ENCODE data around the gene SLC45A2. TPM values are rescaled to one million over a fixed set of nuclear protein-coding genes. Genes with fewer than 3 reads are reported as not detected.
A peak's percentile ranks its signal among the peaks of the same experiment; 100 is the strongest.

Gene SLC45A2
- total RNA-seq (2021; ENCODE audit: unreplicated experiment) (not detected), Bru-seq, nascent RNA (percentile 26 among the genes with signal in this experiment), BruChase-seq, experiment 1, labeled RNA remaining after a 2-hour chase (percentile 27 among the genes with signal in this experiment), BruChase-seq, experiment 2, labeled RNA remaining after a 6-hour chase (percentile 23 among the genes with signal in this experiment)
- polyA plus RNA-seq (2012; ENCODE audit: insufficient read length) = not detected
- long read RNA-seq = 0 reads

- in situ Hi-C loops (cut with HindIII; ENCODE audit: low pct_unique_long_range_greater_than_20kb, low sequenced_read_pairs) (no loop called here), intact Hi-C loops (cut with micrococcal nuclease; ENCODE audit: unreplicated experiment) (no loop called here)
- no peaks in the 10 kb centered on the region for H3K9me3 ChIP-seq (ENCODE audit: control insufficient read depth, insufficient read depth, low read depth, low read length)
- POLR2A ChIA-PET = no interaction called here
- H3K27ac ChIP-seq (ENCODE audit: low read length) = no peak within 1 kb of the TSS
- ATAC-seq = no peak
- CTCF ChIA-PET = no interaction called here
- no TSS peak for BruUV-seq (replicated peaks)
- no peaks in the 10 kb centered on the region for H3K36me3 ChIP-seq (ENCODE audit: control insufficient read depth, insufficient read depth, low read length)
- H3K4me3 ChIP-seq (ENCODE audit: low read depth in 2 of 2, low read length in 2 of 2) = no peak within 1 kb of the TSS
- no peaks in the 10 kb centered on the region for H3K4me1 ChIP-seq (ENCODE audit: control insufficient read depth, insufficient read depth, low read length)
- no peaks in the 10 kb centered on the region for H3K27me3 ChIP-seq (ENCODE audit: control insufficient read depth, insufficient read depth, low read length)
- no peak for TF ChIP-seq CTCF (IDR thresholded peaks at IDR 0.05)
- TF ChIP-seq SIN3A (IDR thresholded peaks at IDR 0.05; ENCODE audit: borderline replicate concordance, insufficient read depth, low read depth, low read length) = no peak
- no peak for TF ChIP-seq REST (IDR thresholded peaks at IDR 0.05; ENCODE audit: insufficient read depth in 1 of 2, low read depth in 2 of 2, low read length in 1 of 2)
- TF ChIP-seq POLR2AphosphoS5 (IDR thresholded peaks at IDR 0.05; ENCODE audit: low read depth, low read length) = no peak
- TF ChIP-seq TCF7L2 (IDR thresholded peaks at IDR 0.05; ENCODE audit: low read depth, low read length) = no peak
- DNase-seq (ENCODE audit: low read depth, low spot score) = no peak
These were observed at the start of gene SLC45A2 for GRCh38 chr5:33984671-33985124. SLC45A2 (minus strand) TSS chr5:33984693; CDS start chr5:33984583, 110 bp downstream.

GRCh38 chr5:34031966-34032365 is 47.5 kb upstream of the SLC45A2 start:
- ChIA-PET CTCF (no interaction called here), POLR2A (no interaction called here)
- intact Hi-C loops (cut with micrococcal nuclease; ENCODE audit: unreplicated experiment) = no loop called here
- no TSS peak for BruUV-seq (replicated peaks)
- no peak for ATAC-seq
- Histone ChIP-seq H3K27ac (ENCODE audit: low read length) (no peak overlapping the region), H3K4me3 (ENCODE audit: low read depth in 2 of 2, low read length in 2 of 2) (no peak overlapping the region), H3K27me3 (ENCODE audit: control insufficient read depth, insufficient read depth, low read length) (no peaks in the 10 kb centered on the region), H3K36me3 (ENCODE audit: control insufficient read depth, insufficient read depth, low read length) (no peaks in the 10 kb centered on the region), H3K9me3 (ENCODE audit: control insufficient read depth, insufficient read depth, low read depth, low read length) (no peaks in the 10 kb centered on the region), H3K4me1 (ENCODE audit: control insufficient read depth, insufficient read depth, low read length) (no peaks in the 10 kb centered on the region)
- no peak for TF ChIP-seq TCF7L2 (IDR thresholded peaks at IDR 0.05; ENCODE audit: low read depth, low read length)
- in situ Hi-C loops (cut with HindIII; ENCODE audit: low pct_unique_long_range_greater_than_20kb, low sequenced_read_pairs) = no loop called here
- DNase-seq (ENCODE audit: low read depth, low spot score) = no peak

GRCh38 chr5:34031117-34031516 is 46.6 kb upstream of the SLC45A2 start:
- no peaks in the 10 kb centered on the region for H3K9me3 ChIP-seq (ENCODE audit: control insufficient read depth, insufficient read depth, low read depth, low read length)
- ATAC-seq (no peak), DNase-seq (ENCODE audit: low read depth, low spot score) (no peak)
- no peaks in the 10 kb centered on the region for H3K27me3 ChIP-seq (ENCODE audit: control insufficient read depth, insufficient read depth, low read length)
- no peak overlapping the region for H3K4me3 ChIP-seq (ENCODE audit: low read depth in 2 of 2, low read length in 2 of 2)
- intact Hi-C loops (cut with micrococcal nuclease; ENCODE audit: unreplicated experiment) = no loop called here
- BruUV-seq (replicated peaks) = no TSS peak
- no peaks in the 10 kb centered on the region for H3K36me3 ChIP-seq (ENCODE audit: control insufficient read depth, insufficient read depth, low read length)
- H3K4me1 ChIP-seq (ENCODE audit: control insufficient read depth, insufficient read depth, low read length) = no peaks in the 10 kb centered on the region
- CTCF ChIA-PET = no interaction called here
- TF ChIP-seq REST (IDR thresholded peaks at IDR 0.05; ENCODE audit: insufficient read depth in 1 of 2, low read depth in 2 of 2, low read length in 1 of 2) = no peak
- no peak for TF ChIP-seq SIN3A (IDR thresholded peaks at IDR 0.05; ENCODE audit: borderline replicate concordance, insufficient read depth, low read depth, low read length)
- no peak for TF ChIP-seq TCF7L2 (IDR thresholded peaks at IDR 0.05; ENCODE audit: low read depth, low read length)
- no peak for TF ChIP-seq POLR2AphosphoS5 (IDR thresholded peaks at IDR 0.05; ENCODE audit: low read depth, low read length)
- no peak for TF ChIP-seq CTCF (IDR thresholded peaks at IDR 0.05)
- no peak overlapping the region for H3K27ac ChIP-seq (ENCODE audit: low read length)
- in situ Hi-C loops (cut with HindIII; ENCODE audit: low pct_unique_long_range_greater_than_20kb, low sequenced_read_pairs) = no loop called here
- POLR2A ChIA-PET = interaction anchor here (0.6 kb wide), 1 partner anchor 899 kb away, joined by 6 read pairs; no protein-coding TSS in a partner anchor

All from Panc1 (cell line).